Skeletal muscle cell (primary cell): ENCODE results near the gene HAT1.
"Not testable (repeated sequence)": the region's sequence is repeated elsewhere in the genome, so short reads cannot be mapped to it uniquely, and the experiment has no call there.

ENCODE experiments used
- DNase-seq: peaks from one replicate; pipeline ENCODE4 v3.0.0-alpha.2; 2010; ENCODE audit warnings: low read depth
- H3K4me3 ChIP-seq: 2 replicates; pipeline ENCODE4 v1.5.1; 2011; ENCODE audit warnings: low read depth, mild to moderate bottlenecking, control low read depth, low read length, moderate library complexity

HAT1 gene

GRCh38 chr2:171965661-171966060 is 43.4 kb downstream of the HAT1 start:
- no peak overlapping the region for H3K4me3 ChIP-seq
- DNase-seq, result no peak

GRCh38 chr2:171966235-171966634 is 44.0 kb downstream of the HAT1 start:
- no peak for DNase-seq
- H3K4me3 ChIP-seq, result no peak overlapping the region

GRCh38 chr2:171966688-171967087 is 44.4 kb downstream of the HAT1 start:
- H3K4me3 ChIP-seq, result no peak overlapping the region
- DNase-seq, result no peak

GRCh38 chr2:171968509-171968908 is 46.2 kb downstream of the HAT1 start:
- no peak overlapping the region for H3K4me3 ChIP-seq

GRCh38 chr2:171972329-171972982 is 50.2 kb downstream of the HAT1 start:
- H3K4me3 ChIP-seq, result no peak overlapping the region
- no peak for DNase-seq

More at GRCh38 chr2:171968509-171968908, 46.2 kb downstream of the HAT1 start:
- DNase-seq, result no peak

GRCh38 chr2:171979103-171979502 is 56.8 kb downstream of the HAT1 start:
- no peak overlapping the region for H3K4me3 ChIP-seq
- no peak for DNase-seq

- H3K4me3 ChIP-seq, DNase-seq: not testable (repeated sequence)
Measured at GRCh38 chr2:171983924-171984323, 61.7 kb downstream of the HAT1 start.

GRCh38 chr2:171985076-171985475 is 62.8 kb downstream of the HAT1 start:
- H3K4me3 ChIP-seq, result no peak overlapping the region
- no peak for DNase-seq

- DNase-seq, result no peak
- H3K4me3 ChIP-seq, result no peak overlapping the region
Measured at GRCh38 chr2:171986778-171987177, 64.5 kb downstream of the HAT1 start.

GRCh38 chr2:171991027-171991426 is 68.8 kb downstream of the HAT1 start:
- DNase-seq, result no peak
- H3K4me3 ChIP-seq, result no peak overlapping the region

- no peak overlapping the region for H3K4me3 ChIP-seq
- no peak for DNase-seq
Measured at GRCh38 chr2:171995586-171995985, 73.3 kb downstream of the HAT1 start.

- no peak overlapping the region for H3K4me3 ChIP-seq
- no peak for DNase-seq
Measured at GRCh38 chr2:171996021-171996420, 73.8 kb downstream of the HAT1 start.

- H3K4me3 ChIP-seq, DNase-seq: not testable (repeated sequence)
Measured at GRCh38 chr2:171997031-171997430, 74.8 kb downstream of the HAT1 start.

GRCh38 chr2:171999161-171999560 is 76.9 kb downstream of the HAT1 start:
- DNase-seq, result no peak
- peak overlapping the region; percentile 72 for H3K4me3 ChIP-seq

GRCh38 chr2:171999604-172000469 is 77.6 kb downstream of the HAT1 start, which contains the start of gene METAP1D:
Gene METAP1D (plus strand): TSS chr2:171999953. CDS start chr2:171999970, 17 bp downstream.
- H3K4me3 ChIP-seq, result peak within 1 kb of the TSS; percentile 72
- peak; percentile 74 for DNase-seq

GRCh38 chr2:172000696-172001361 is 78.6 kb downstream of the HAT1 start:
- H3K4me3 ChIP-seq, result peak overlapping the region; percentile 72
- DNase-seq, result no peak

GRCh38 chr2:172007372-172007771 is 85.1 kb downstream of the HAT1 start:
- no peak for DNase-seq
- H3K4me3 ChIP-seq, result no peak overlapping the region

GRCh38 chr2:172009823-172010222 is 87.6 kb downstream of the HAT1 start:
- no peak for DNase-seq
- H3K4me3 ChIP-seq, result no peak overlapping the region

- no peak for DNase-seq
- H3K4me3 ChIP-seq, result no peak overlapping the region
Measured at GRCh38 chr2:172011812-172012575, 89.7 kb downstream of the HAT1 start.
